HG03558 (cell line): ENCODE data around the gene SLC9A5.

Source experiments
- ATAC-seq: cut with Tn5 transposase; IDR thresholded peaks from one replicate; pipeline ENCODE4 v1.9.1; 2021; ENCODE audit warnings: moderate number of reproducible peaks; ENCODE audit not compliant: unreplicated experiment; ENCODE audit errors: extremely low read depth

SLC9A5 gene

GRCh38 chr16:67212766-67213165 is 36.0 kb upstream of the SLC9A5 start:
- no peak for ATAC-seq

DNA sequence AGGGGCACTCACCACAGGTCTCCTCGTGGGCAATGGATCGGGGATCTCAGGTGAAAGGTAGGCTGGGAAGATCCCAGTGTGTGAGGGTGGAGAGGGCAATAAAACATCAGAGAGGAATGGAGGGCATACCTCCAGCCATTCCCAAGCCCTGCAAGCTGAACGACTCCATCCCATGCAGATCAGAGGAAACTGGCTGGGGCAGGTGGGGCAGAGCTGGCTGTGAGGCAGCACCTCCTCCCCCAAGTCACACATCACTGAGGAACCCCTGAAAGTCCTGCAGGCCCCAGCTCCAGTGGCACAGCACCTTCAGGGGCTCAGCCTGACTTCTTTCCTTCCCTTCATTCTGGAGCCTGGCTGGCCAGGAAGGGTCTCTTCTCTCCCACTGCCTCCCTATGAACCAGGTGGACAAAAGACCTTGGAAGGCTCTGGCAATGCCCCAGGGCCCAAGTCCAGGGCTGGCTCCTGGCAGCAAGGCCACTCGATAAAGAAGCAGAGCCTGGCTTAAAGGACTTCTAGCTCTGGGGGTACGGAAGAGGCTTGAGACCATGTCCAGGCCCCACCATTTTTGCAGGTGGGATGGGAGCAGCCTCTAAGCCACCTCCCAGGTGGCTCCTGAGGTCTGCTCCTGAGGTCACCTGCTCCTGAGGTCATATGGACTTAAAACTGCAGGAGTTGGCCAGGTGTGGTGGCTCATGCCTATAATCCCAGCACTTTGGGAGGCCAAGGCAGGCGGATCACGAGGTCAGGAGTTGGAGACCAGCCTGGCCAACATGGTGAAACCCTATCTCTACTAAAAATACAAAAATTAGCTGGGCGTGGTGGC is 35.4 kb upstream of the SLC9A5 start:
- no peak for ATAC-seq

DNA sequence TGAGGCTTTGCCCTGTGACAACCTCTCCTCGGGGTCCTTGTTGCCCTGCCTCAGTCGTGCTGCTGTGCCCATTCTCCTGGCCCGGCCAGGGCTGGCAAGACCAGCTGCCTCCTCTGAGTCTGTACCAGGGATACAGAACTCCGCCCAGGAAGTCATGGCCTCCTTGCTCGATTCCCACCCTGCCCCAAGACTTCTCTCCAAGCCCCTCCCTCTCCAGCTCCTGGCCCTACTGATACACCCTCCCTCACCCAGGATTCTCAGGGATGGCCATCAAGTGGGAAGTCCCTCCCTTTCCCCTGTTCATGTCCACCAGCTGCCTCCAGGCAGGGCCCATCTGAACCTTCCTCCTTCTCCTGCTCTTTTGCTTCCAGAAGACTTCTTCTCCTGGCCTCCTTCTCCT is 33.1 kb upstream of the SLC9A5 start:
- no peak for ATAC-seq

GRCh38 chr16:67216612-67217490 is 31.9 kb upstream of the SLC9A5 start:
- no peak for ATAC-seq

GRCh38 chr16:67223992-67224391 is 24.8 kb upstream of the SLC9A5 start:
- ATAC-seq = no peak

- no peak for ATAC-seq
Measured at GRCh38 chr16:67226295-67226803, 22.4 kb upstream of the SLC9A5 start.

GRCh38 chr16:67226804-67227566 is 21.8 kb upstream of the SLC9A5 start, which contains the start of gene TMEM208:
TMEM208 (plus strand) TSS chr16:67227130; CDS start chr16:67227219, 89 bp downstream.
- ATAC-seq = peak; percentile 85

DNA sequence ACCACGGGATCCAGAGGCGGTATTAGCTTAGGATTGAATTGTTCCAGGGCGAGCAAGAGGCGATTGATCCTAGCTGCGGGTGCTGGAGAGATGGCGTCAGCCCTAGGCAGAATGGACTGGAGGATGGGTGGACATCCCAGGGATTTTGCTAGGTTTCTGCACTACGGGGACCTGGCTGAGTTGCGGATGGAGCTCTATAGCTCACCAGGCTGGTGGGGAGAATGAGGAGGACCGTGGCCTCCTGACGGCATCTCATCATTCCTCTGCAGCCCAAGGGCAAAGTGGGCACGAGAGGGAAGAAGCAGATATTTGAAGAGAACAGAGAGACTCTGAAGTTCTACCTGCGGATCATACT is 21.2 kb upstream of the SLC9A5 start:
- ATAC-seq = no peak

DNA sequence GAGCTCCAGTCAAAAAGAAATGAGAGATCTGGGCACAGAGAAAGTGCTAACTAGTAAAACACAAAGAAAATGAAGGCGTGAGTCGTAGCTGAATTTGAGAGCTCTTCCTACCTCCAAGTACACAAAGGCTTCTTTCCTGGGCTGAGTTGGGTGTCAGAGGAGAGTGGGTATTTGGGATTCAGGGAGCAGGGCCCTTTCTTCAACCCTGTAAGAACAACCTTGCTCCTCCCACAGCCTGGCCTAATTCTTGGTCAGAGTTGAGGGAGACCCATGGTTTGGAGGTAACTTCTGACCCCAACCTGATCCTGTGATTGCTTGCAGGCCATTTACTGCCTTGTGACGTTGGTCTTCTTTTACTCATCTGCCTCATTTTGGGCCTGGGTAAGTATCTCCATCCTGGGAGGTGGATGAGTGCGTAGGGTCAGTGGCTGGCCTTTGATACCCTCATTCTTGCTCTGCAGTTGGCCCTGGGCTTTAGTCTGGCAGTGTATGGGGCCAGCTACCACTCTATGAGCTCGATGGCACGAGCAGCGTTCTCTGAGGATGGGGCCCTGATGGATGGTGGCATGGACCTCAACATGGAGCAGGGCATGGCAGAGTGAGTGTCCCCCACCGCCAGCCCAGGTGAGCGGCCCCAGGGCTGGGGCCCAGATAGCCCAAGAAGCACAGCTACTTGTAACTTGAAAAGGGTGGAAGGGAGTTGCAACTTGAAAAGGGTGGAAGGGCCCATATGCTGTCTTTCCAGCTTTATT is 20.6 kb upstream of the SLC9A5 start:
- no peak for ATAC-seq

DNA sequence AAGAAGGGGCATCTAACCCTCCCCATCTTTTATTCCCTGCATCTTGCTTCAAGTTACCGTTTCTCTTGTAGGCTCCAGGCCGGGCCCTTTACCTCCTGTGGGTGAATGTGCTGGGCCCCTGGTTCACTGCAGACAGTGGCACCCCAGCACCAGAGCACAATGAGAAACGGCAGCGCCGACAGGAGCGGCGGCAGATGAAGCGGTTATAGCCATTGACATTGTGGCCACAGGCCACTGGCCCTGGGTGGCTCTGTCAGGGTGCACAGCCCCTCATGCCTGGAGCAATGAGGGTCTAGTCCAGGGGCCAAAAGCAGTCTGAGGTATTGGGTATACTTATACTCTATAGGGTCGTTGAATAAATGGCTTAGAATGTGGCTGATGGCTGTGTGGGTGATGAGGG is 19.9 kb upstream of the SLC9A5 start:
- no peak for ATAC-seq

DNA sequence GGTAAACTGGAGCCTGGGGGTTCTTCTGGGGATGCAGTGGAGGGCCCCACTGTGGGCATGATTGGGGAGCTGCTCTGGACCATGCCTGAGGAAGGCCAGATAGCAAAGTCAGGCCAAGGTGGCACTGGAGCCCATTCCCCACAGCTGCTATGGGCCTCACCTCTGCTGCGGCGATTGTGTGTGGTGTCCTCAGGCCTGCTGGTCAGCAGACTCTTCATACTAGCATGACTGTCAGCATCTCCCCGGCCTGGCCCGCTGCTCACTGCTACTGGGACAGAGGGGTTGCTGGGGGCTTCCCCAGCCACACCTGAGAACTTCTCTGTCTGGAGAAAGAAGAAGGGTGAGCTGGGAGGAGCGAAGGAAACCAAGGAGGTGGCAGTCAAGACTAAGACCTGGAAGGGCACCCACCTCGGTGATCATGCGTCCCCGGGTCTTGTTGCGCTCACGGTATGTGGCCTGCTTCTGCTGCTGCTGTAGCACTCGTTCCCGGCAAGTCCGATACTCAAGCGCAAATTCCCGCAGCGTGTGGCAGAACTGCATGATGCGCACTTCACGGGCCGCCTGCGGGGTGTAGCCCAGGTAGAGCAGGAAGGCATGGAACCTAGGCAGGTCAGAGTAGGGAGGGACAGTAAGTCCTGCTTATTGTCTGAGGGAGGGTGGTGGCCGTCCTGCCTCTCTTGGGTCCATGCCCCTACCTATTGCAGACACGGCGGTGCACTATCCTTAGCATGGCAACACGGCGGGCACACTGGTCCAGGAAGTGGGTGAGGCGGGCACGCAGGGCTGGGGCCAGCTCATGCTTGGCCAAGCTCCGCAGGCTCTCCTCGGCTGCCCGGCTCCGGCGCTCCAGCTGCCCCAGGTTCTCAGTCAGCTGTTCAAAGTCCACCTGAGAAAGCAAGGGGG is 18.6 kb upstream of the SLC9A5 start:
- ATAC-seq = no peak

DNA sequence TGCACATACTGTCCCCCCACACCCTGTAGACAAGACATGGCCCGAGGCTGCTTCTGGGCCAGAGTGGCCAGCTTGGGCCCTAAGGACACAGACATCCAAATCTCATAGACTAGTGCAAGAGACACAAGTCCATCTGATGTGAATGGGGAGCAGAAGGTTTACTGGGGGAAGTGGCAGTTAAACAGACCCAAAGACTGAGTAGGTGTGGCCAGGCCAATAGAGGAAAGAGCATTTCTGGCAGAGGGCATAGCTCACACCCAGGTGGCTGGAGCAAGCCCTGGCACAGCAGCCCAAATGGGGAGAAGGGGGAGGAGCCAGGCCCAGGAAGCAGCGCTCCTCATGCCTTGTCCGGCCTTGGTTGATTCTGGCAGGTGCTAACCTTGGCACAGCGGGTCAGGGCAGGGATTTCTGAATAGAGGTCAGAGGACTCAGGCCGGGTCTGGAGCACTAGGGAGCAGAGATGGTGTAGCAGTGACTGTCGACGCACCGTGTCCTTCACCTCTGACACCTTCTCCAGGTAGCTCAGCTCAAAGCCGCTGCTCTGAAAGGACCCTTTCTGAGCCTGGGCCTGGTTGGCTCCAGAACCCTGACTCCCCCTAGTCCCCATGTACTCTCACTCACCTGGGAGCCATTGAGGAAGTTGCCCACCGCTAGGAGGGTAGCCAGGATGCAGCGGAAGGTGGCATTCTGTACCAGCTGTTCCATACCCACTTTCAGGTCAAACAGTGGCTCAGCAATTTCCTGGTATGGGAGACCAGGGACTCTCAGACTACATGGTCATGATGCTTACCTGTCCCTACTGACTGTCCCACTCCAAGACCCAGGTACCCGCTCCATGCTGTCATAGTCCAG is 17.7 kb upstream of the SLC9A5 start:
- no peak for ATAC-seq

DNA sequence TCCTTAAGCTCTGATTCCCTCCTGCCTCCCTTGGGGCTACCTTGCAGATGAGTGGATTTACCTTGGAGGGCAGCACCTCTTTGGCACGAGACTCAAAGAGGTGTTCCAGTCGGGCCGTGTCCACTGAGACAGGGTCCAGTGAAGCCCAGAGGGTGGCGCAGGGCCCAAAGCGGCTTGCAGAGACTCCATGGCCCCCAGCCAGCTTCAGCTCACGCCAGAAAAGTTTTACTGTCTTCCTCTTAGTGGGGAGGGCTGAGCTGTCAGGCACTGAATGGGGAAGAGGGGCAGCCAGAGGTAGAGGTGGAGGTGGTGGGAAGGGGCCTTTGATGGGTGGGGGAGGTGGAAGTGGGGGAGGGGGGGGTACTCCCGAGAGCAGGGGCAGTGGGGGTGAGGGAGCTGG is 15.2 kb upstream of the SLC9A5 start:
- no peak for ATAC-seq

DNA sequence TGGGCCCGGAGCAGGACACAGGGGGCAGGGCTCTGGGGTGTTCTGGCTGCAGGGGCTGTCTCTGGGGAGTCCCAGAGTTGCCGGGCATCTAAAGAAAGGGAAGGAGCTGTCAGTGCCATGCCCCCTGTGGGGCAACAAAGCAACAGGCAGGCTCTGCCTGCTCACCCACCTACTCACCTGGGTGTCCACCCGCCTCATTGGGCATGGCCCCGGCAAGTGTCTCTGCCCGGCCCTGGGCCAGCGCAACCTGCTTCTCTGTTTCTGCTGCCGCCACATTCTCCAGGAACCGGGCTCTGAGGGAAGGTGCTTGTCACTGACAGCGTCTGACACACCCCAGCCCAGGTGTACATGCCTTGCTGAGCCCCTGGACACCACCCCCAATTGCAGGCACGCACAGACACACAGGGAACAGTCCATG is 14.6 kb upstream of the SLC9A5 start:
- no peak for ATAC-seq

GRCh38 chr16:67235816-67236562 is 12.8 kb upstream of the SLC9A5 start:
- ATAC-seq = no peak

GRCh38 chr16:67236563-67237395 is 12.0 kb upstream of the SLC9A5 start:
- no peak for ATAC-seq
